GM21360 (cell line): ENCODE data around the gene SNAPC3.
"Not testable (repeated sequence)": the region's sequence is repeated elsewhere in the genome, so short reads cannot be mapped to it uniquely, and the experiment has no call there.

Experiments
- ATAC-seq: cut with Tn5 transposase; IDR thresholded peaks from one replicate; pipeline ENCODE4 v1.9.1; 2021; ENCODE audit warnings: mild to moderate bottlenecking, moderate library complexity; ENCODE audit not compliant: unreplicated experiment

The SNAPC3 gene

GRCh38 chr9:15423231-15423985, 732 bp downstream of the SNAPC3 start:
- ATAC-seq: peak; percentile 4

DNA sequence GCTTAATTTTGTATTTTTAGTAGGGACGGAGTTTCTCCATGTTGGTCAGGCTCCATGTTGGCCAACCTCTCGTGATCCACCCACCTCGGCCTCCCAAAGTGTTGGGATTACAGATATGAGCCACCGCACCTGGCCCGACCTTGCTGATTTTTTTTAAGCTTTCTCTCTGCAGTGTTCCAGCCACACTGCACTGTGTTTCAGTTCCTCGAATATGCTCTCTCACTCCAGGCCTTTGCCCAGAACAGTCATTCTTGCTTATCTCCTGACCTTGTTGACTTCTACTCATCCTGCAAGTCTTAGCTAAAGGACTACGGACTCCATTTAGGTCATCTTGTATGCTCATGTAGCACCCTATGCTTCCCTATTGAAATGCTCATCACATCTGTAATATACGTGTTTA, 3.3 kb downstream of the SNAPC3 start:
- peak; percentile 45 for ATAC-seq

DNA sequence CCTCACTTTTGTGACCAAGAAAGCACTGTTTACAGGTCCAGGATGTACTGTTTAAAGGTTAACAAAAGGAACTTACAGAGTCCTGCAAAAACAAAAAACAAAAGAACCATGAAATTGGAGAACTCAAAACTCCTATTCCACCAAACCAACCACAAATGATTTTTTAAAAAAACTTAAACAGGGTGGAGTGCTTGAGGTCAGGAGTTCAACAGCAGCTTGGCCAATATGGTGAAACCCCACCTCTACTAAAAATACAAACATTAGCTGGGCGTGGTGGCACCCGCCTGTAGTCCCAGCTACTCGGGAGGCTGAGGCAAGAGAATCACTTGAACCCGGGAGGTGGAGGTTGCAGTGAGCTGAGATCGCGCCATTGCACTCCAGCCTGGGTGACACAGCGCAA, 5.0 kb downstream of the SNAPC3 start:
- ATAC-seq: not testable (repeated sequence)

DNA sequence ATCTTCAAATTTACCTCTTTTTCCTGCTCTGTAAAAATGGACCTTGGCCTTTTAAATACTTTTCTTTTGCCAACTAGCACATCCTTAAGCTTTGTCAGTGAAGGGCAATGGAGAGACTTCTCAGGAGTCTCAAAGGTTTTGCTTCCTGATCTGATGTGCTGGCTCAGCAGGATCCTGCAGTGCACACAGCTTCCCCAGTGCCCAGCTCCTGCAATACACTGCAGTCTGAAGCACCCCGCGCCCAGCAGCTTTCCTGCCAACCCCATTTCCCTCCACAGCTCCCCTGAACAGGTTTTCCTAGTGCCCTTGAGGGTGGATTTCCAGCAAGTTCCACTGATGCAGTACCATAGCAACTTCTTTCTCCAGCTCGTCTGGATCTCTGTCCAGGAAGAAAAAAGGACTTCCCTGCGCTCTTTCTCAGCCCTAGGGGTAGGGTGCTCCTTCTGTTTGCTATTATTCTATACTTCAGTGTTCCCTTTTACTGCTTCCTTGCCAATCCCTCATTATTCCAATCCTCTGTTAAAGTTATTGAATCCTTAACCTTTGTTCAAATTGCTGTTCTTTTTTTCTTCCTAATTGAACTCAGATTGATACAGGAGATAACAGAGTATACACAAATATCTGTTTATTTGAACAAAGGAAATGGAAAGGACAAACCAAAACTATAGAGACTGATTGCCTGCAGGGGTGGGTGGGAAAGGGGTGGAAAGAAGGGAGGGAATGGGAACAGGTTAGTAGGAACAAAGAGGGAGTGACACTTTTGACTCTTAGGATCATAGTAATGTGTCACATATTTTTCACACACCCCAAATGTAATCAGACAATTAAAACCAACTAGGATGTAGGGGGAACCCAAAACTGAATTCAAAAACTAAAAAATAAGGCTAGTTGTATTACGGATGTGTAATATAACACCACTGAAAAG, 8.5 kb downstream of the SNAPC3 start:
- no peak for ATAC-seq

DNA sequence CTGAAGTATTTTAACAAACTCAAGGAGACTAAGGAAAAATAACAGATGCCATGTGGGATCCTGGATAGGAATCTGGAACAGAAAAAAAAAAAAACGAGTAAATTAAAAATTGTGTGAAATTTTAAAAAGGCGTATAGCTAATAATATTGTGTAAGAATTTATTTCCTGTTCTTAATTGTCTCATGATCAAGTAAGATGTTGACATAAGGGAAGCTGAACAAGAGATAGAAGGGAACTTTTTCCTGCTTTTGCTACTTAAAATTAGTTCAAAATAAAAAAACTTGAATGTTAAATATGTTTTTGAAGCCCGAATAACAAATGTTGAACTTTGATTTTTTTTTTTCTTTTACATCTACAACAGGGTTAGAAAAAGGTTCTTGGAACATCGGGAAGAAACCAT, 10.5 kb downstream of the SNAPC3 start:
- no peak for ATAC-seq

DNA sequence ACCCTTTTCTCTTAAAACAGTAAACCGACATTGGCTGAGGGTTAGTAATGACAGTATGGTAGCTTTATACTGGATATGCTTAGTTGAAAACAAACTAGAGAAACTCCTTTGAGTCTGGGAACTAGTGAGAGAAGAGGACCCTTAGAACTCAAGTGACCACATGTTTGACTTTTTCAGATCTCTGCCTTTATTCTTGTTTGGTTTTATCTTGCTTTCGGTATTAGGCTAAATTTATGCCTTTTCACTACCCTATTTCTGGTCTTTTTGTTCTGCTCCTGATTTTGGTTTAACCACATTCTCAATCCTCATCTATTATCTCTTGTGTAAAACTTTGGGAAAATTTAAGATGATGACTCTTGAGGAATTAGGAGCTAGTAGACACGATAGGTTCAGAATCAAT, 11.0 kb downstream of the SNAPC3 start:
- ATAC-seq: peak; percentile 77

DNA sequence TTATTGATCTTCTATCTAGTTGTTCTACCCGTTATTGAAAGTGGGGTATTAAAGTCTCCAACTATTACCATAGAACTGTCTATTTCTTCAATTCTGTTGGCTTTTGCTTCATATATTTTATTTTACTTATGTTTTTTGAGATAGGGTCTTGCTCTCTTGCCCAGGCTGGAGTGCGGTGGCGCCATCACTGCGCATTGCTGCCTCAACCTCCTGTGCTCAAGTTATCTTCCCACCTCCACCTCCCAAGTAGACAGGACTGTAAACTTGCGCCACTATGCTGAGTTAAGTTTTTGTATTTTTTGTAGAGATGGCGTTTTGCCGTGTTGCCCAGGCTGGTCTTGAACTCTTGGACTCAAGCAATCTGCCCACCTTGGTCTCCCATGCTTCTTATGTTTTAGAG, 16.2 kb downstream of the SNAPC3 start:
- no peak for ATAC-seq

GRCh38 chr9:15441841-15442240, 19.2 kb downstream of the SNAPC3 start:
- ATAC-seq: not testable (repeated sequence)

GRCh38 chr9:15442264-15442663, 19.6 kb downstream of the SNAPC3 start:
- ATAC-seq: not testable (repeated sequence)

DNA sequence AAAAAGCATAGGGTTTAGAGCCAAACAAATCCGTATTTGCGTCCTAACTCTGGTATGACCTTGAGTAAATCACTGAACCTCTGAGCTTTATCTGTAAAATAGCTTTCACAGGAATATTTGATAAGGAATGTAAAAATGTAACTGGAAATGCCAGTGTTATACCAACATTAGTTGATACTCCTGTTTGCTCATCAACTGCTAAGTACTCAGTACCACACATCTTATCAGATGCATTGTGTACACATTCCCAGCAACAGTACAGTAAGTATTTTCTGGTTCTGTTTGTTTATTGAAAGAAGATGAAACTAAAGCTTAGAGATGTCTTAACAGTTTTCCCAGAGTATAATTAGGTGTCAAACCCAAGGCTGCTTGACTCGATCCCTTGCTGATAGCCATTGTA, 21.5 kb downstream of the SNAPC3 start:
- ATAC-seq: no peak

- no peak for ATAC-seq
Measured at GRCh38 chr9:15453956-15454355, 31.3 kb downstream of the SNAPC3 start.

DNA sequence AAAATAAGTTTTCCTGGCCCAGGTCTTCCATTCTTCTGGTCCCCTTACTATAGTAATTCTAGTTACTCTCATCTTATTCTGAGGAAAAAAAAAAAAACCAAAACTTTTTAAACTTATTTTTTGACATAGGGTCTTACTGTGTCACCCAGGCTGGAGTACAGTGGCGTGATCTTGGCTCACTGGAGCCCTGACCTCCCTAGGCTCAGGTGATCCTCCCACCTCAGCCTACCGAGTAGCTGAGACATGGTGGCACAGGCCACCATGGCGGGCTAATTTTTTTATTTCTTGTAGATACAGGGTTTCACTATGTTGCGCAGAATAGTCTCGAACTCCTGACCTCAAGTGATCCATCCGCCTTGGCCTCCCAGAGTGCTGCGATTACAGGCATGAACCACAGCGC, 38.4 kb downstream of the SNAPC3 start:
- ATAC-seq: no peak

DNA sequence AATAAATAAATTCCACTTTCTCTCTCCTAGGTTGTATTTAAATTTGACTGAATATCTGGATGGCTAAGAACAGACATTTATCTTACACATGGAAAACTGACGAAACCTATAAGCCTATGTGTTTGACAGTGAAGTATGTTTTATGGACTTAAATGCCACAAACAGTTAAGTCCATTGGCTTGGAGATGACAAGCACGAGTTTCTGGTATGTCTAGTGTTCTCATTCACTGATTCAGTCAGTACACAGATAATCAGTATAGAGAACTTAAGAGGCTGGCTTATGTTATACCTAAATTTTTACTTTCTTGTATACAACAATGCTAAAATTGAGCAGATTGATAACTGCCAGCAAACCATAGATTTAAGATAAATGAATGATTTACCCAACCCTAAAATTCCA, 38.9 kb downstream of the SNAPC3 start:
- no peak for ATAC-seq

GRCh38 chr9:15468145-15468544, 45.5 kb downstream of the SNAPC3 start:
- ATAC-seq: no peak

DNA sequence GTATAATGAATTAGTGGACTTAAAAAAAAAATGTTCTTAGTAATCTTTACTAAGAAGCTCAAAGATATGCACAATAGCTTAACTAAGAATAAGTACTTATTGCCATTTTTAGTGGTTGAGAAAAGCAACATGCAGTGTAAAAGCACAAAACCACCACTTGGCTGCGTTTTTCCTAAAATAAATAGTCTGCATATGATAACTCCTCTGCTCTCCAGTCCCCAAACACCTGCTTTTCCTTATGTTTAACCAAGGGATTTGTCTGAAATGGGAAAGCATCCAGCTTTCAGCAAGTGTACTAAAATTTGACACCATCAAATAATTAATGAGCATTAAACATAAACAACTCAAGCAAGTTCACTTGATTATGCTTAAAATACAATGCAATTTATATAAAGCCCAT, 46.7 kb downstream of the SNAPC3 start:
- ATAC-seq: no peak

- no peak for ATAC-seq
Measured at GRCh38 chr9:15469862-15470261, 47.2 kb downstream of the SNAPC3 start.

DNA sequence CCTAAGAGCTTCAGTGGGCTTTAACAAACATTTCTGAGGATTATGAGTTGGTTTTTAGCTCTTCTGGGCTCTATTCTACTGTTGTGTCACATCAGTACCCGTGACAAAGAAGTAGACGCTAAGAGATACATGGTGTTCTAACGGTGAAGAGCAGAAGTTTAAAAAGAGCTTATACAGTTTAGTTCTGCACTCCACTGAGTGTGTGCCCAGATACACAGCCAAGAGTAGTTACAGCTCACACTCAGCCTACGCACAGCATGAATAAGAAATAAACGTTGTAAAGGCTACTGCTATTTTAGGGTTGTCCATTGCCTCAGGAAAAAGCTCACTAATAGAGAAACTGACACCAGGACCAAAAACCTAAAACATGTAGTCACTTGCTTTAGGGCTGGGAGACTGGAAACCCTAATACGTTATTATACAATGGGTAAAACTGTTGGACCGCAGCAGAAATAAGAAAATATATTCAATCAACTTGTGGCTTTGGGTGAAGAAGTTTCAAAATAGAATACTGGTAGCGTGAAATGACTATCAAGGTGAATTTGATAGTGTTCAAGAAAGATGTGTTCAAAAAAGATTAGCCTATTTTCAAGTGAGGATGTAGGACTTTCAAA, 53.4 kb downstream of the SNAPC3 start:
- no peak for ATAC-seq

DNA sequence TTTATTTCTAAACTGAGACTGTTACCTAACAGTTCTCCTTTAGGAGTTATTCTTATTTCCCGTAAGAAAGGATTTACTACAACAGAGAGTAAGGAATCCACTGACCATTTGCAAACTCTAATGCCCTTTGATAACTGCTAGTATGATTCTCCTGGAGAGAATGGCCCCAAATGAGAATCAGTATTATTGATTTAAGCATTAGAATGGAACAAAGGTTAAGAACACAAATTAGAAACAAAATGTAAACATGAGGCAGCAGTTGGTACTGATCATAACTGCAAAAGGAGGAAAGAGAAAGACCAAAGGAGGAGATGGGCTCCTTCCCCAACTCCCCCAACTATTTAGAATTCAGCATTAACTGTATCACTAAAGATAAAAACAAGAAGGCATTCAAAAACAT, 57.4 kb downstream of the SNAPC3 start:
- no peak for ATAC-seq

- ATAC-seq: no peak
Measured at GRCh38 chr9:15482146-15482545, 59.5 kb downstream of the SNAPC3 start.

GRCh38 chr9:15484802-15485201, 62.1 kb downstream of the SNAPC3 start:
- no peak for ATAC-seq

DNA sequence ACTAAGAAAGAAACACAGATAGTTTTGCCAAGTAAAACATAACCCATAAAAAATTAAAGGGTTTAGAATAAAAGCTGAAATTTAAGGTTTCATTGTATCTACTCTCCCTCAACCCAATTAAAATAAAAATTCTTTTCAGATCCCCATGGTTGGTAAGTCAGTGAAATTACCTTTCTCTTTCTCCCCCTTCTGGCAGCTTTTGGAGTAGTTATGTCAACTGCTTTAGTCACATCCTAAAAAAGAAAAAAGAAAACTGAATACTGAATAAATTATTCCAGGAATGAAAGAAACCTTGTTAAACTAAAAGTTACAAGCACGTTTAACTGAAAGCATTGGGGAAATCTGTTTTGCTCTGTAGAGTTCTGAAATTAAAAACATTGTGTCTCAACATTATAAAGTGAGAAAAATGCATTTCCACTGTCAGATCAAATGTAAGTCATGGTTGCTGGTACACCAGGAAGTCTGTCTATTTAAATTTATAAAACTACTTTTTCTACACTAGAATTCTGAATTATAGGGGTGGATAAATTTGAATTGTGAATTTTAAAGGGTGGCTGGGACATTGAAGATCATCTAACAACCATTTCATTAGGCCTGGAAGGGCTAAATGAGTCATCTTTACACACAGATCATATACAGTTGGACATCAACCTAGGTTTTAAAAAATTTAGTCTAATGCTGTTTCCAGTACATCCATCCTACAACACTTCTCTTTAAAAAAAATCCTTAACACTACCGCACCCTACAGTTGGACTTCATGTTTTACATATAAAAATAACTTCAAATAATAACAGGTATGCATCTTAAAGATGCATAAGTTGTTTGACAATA, 63.4 kb downstream of the SNAPC3 start:
- no peak for ATAC-seq
